ENCODE data around the gene FBL.
"Not testable (repeated sequence)": the region's sequence is repeated elsewhere in the genome, so short reads cannot be mapped to it uniquely, and the experiment has no call there.

The FBL gene

GRCh38 chr19:39816287-39817048, 29.7 kb downstream of the FBL start:
- no peak overlapping the region for H3K4me3 ChIP-seq (ENCODE audit: control insufficient read depth, low read depth, low read length)
- no peak for DNase-seq (ENCODE audit: low read depth)
- TF ChIP-seq CTCF (conservative IDR thresholded peaks at IDR 0.05; ENCODE audit: control insufficient read depth, insufficient read depth, low read depth, low read length) = no peak

GRCh38 chr19:39814595-39814994, 31.6 kb downstream of the FBL start:
- no peak for TF ChIP-seq CTCF (conservative IDR thresholded peaks at IDR 0.05; ENCODE audit: control insufficient read depth, insufficient read depth, low read depth, low read length)
- no peak for DNase-seq (ENCODE audit: low read depth)

GRCh38 chr19:39814111-39814510, 32.1 kb downstream of the FBL start:
- H3K4me3 ChIP-seq (ENCODE audit: control insufficient read depth, low read depth, low read length); DNase-seq (ENCODE audit: low read depth): not testable (repeated sequence)

More at GRCh38 chr19:39814595-39814994, 31.6 kb downstream of the FBL start:
- H3K4me3 ChIP-seq (ENCODE audit: control insufficient read depth, low read depth, low read length) = no peak overlapping the region

GRCh38 chr19:39813264-39813993, 32.8 kb downstream of the FBL start:
- no peak for TF ChIP-seq CTCF (conservative IDR thresholded peaks at IDR 0.05; ENCODE audit: control insufficient read depth, insufficient read depth, low read depth, low read length)
- H3K4me3 ChIP-seq (ENCODE audit: control insufficient read depth, low read depth, low read length) = no peak overlapping the region
- DNase-seq (ENCODE audit: low read depth) = no peak

- H3K4me3 ChIP-seq (ENCODE audit: control insufficient read depth, low read depth, low read length) = no peak overlapping the region
- TF ChIP-seq CTCF (conservative IDR thresholded peaks at IDR 0.05; ENCODE audit: control insufficient read depth, insufficient read depth, low read depth, low read length) = no peak
- no peak for DNase-seq (ENCODE audit: low read depth)
Observed at GRCh38 chr19:39811064-39811463, 35.1 kb downstream of the FBL start.

GRCh38 chr19:39810424-39810823, 35.8 kb downstream of the FBL start:
- DNase-seq (ENCODE audit: low read depth) = no peak
- H3K4me3 ChIP-seq (ENCODE audit: control insufficient read depth, low read depth, low read length) = no peak overlapping the region
- TF ChIP-seq CTCF (conservative IDR thresholded peaks at IDR 0.05; ENCODE audit: control insufficient read depth, insufficient read depth, low read depth, low read length) = no peak

- H3K4me3 ChIP-seq (ENCODE audit: control insufficient read depth, low read depth, low read length) = no peak overlapping the region
- no peak for DNase-seq (ENCODE audit: low read depth)
- TF ChIP-seq CTCF (conservative IDR thresholded peaks at IDR 0.05; ENCODE audit: control insufficient read depth, insufficient read depth, low read depth, low read length) = no peak
Observed at GRCh38 chr19:39809368-39809767, 36.8 kb downstream of the FBL start.

- DNase-seq (ENCODE audit: low read depth); H3K4me3 ChIP-seq (ENCODE audit: control insufficient read depth, low read depth, low read length): not testable (repeated sequence)
Observed at GRCh38 chr19:39808688-39809087, 37.5 kb downstream of the FBL start.
